Motor neuron (in vitro differentiated cells): ENCODE data around the gene PRR23B. TPM values are rescaled to one million over a fixed set of nuclear protein-coding genes. Genes with fewer than 3 reads are reported as not detected.
A peak's percentile ranks its signal among the peaks of the same experiment; 100 is the strongest.

Experiments
- ATAC-seq, 8 experiments: fragments of 200-7000 bp; cut with Tn5 transposase; replicated peaks in 6 of 8; 2 replicates each; pipeline ENCODE4 v1.8.0; 2021; ENCODE audit warnings: mild to moderate bottlenecking in 8 of 8, moderate library complexity in 8 of 8
- H3K27ac ChIP-seq, 2 donors: fragments of 250-450 bp; sonication (Bioruptor Pico); 2 replicates each; pipeline ENCODE4 v1.9.0; 2021; ENCODE audit warnings: antibody characterized with exemption in 2 of 2, mild to moderate bottlenecking in 2 of 2, moderate library complexity in 1 of 2
- H3K4me1 ChIP-seq, 2 donors: fragments of 250-450 bp; sonication (Bioruptor Pico); replicated peaks in 1 of 2; 2 replicates each; pipeline ENCODE4 v1.6.1; 2021; ENCODE audit warnings: antibody characterized with exemption in 2 of 2, mild to moderate bottlenecking in 2 of 2, moderate library complexity in 1 of 2
- H3K4me3 ChIP-seq, 5 donors: fragments of 250-450 bp; sonication (Bioruptor Pico); 2 replicates each; pipeline ENCODE4 v1.9.0; 2021; ENCODE audit warnings: antibody characterized with exemption in 5 of 5, mild to moderate bottlenecking in 5 of 5, moderate library complexity in 4 of 5
- WGBS, 10 experiments: fragments of 450-650 bp; shearing (Covaris generic); methylation state at CpG; one replicate each; pipeline ENCODE4 v1.0.0; 2022; 5-methylcytosine and 5-hydroxymethylcytosine counted together
- in situ Hi-C, 9 experiments: fragments of 400-800 bp; cut with MboI; loops; one replicate each; pipeline ENCODE4 v1.15.0; 2021; ENCODE audit warnings: low sequenced_read_pairs in 9 of 9, low pct_unique_long_range_greater_than_20kb in 2 of 9; ENCODE audit not compliant: unreplicated experiment in 9 of 9
- total RNA-seq, 8 experiments: library from RNA; unstranded; fragments of 300-600 nt; gene quantifications; 2 replicates each; pipeline versions ENCODE4 v1.2.3 to v1.2.4, GENCODE V29; 2022

Gene PRR23B
- total RNA-seq, 8 experiments from 2014 or later = 0.14 to 0.71 (median 0.20) TPM; not detected in 5

GRCh38 chr3:139006051-139006716 lies 14.5 kb downstream of the PRR23B start, which contains the start of gene PRR23A:
Gene PRR23A, minus strand, starts transcription at chr3:139006268. Its CDS starts 0 bp downstream, at chr3:139006268.
- 96 to 97% methylated on average over 13 to 14 of the region's 60 CpGs; no CpG with 5 or more reads in 8 of the 10 experiments for WGBS, 10 experiments
- no peak for ATAC-seq
- Histone ChIP-seq H3K4me1 (no peaks in the 10 kb centered on the region), H3K27ac (no peak within 1 kb of the TSS), H3K4me3 (no peak within 1 kb of the TSS)
- in situ Hi-C loops = no loop called here

- no peak for ATAC-seq
Measured at GRCh38 chr3:139005356-139005993, 15.3 kb downstream of the PRR23B start.

GRCh38 chr3:138995706-138996105 lies 25.0 kb downstream of the PRR23B start:
- ATAC-seq = no peak
- Histone ChIP-seq H3K27ac (no peak overlapping the region), H3K4me1 (no peaks in the 10 kb centered on the region), H3K4me3 (no peak overlapping the region)
- in situ Hi-C loops = no loop called here
- 0 to 100% (median 49%) methylated on average over 1 of the region's 1 CpG; no CpG with 5 or more reads in 2 of the 10 experiments for WGBS, 10 experiments

More at GRCh38 chr3:139005356-139005993, 15.3 kb downstream of the PRR23B start:
- Histone ChIP-seq H3K4me1 (no peaks in the 10 kb centered on the region), H3K4me3 (no peak overlapping the region), H3K27ac (no peak overlapping the region)
- in situ Hi-C loops = no loop called here
- 93 to 100% (median 96%) methylated on average over 1 to 16 of the region's 45 CpGs; no CpG with 5 or more reads in 5 of the 10 experiments for WGBS, 10 experiments

- Histone ChIP-seq H3K4me3 (no peak overlapping the region), H3K27ac (no peak overlapping the region), H3K4me1 (peaks cover 2 to 8% of the 10 kb centered on the region in 2 donors)
- in situ Hi-C loops = loop anchor here in 1 of 9 experiments (10.0 kb wide), 1 partner anchor 52 kb away; no protein-coding TSS in a partner anchor
- 60 to 93% (median 86%) methylated on average over 1 to 2 of the region's 2 CpGs; no CpG with 5 or more reads in 6 of the 10 experiments for WGBS, 10 experiments
- no peak for ATAC-seq
Measured at GRCh38 chr3:138987181-138987580, 33.5 kb downstream of the PRR23B start.

- 0 to 17% (median 6%) methylated on average over 1 to 3 of the region's 4 CpGs; no CpG with 5 or more reads in 1 of the 10 experiments for WGBS, 10 experiments
- in situ Hi-C loops = loop anchor here in 1 of 9 experiments (10.0 kb wide), 1 partner anchor 51 kb away; no protein-coding TSS in a partner anchor
- peak in 3 of 8 experiments; percentile 24 to 57 (median 41) for ATAC-seq
- no peak overlapping the region for H3K27ac ChIP-seq
- no peak overlapping the region for H3K4me3 ChIP-seq
- peaks cover 2 to 8% of the 10 kb centered on the region in 2 donors for H3K4me1 ChIP-seq
Measured at GRCh38 chr3:138985932-138986331, 34.8 kb downstream of the PRR23B start.

- H3K4me1 ChIP-seq = peaks cover 2 to 8% of the 10 kb centered on the region in 2 donors
- ATAC-seq = no peak
- in situ Hi-C loops = loop anchor here in 1 of 9 experiments (10.0 kb wide), 1 partner anchor 50 kb away; no protein-coding TSS in a partner anchor
- H3K4me3 ChIP-seq = no peak overlapping the region
- WGBS, 10 experiments = 0 to 67% (median 50%) methylated on average over 1 to 3 of the region's 3 CpGs; no CpG with 5 or more reads in 6 of the 10 experiments
- no peak overlapping the region for H3K27ac ChIP-seq
Measured at GRCh38 chr3:138984816-138985215, 35.9 kb downstream of the PRR23B start.

GRCh38 chr3:138976047-138976446 lies 44.7 kb downstream of the PRR23B start:
- ATAC-seq = no peak
- no peak overlapping the region for H3K27ac ChIP-seq
- in situ Hi-C loops = no loop called here
- no peak overlapping the region for H3K4me3 ChIP-seq
- H3K4me1 ChIP-seq = no peaks in the 10 kb centered on the region

GRCh38 chr3:138975351-138975750 lies 45.4 kb downstream of the PRR23B start:
- in situ Hi-C loops = no loop called here
- Histone ChIP-seq H3K27ac (no peak overlapping the region), H3K4me1 (no peaks in the 10 kb centered on the region), H3K4me3 (no peak overlapping the region)
- ATAC-seq = no peak
- 80 to 100% (median 96%) methylated on average over 1 to 5 of the region's 8 CpGs; no CpG with 5 or more reads in 4 of the 10 experiments for WGBS, 10 experiments

GRCh38 chr3:138974462-138974861 lies 46.3 kb downstream of the PRR23B start:
- H3K4me3 ChIP-seq = no peak overlapping the region
- in situ Hi-C loops = no loop called here
- ATAC-seq = no peak
- H3K4me1 ChIP-seq = no peaks in the 10 kb centered on the region
- 75 to 100% (median 89%) methylated on average over 3 to 5 of the region's 5 CpGs; no CpG with 5 or more reads in 6 of the 10 experiments for WGBS, 10 experiments
- no peak overlapping the region for H3K27ac ChIP-seq

- no peak overlapping the region for H3K27ac ChIP-seq
- no peak overlapping the region for H3K4me3 ChIP-seq
- H3K4me1 ChIP-seq = no peaks in the 10 kb centered on the region
- no peak for ATAC-seq
- WGBS, 10 experiments = 43 to 100% (median 75%) methylated on average over 1 to 3 of the region's 5 CpGs; no CpG with 5 or more reads in 6 of the 10 experiments
- in situ Hi-C loops = no loop called here
Measured at GRCh38 chr3:138972941-138973340, 47.8 kb downstream of the PRR23B start.

- in situ Hi-C loops = no loop called here
- H3K27ac ChIP-seq = no peak overlapping the region
- H3K4me3 ChIP-seq = no peak overlapping the region
- WGBS, 10 experiments = 71 to 100% methylated on average over 1 of the region's 6 CpGs; no CpG with 5 or more reads in 8 of the 10 experiments
- ATAC-seq = no peak
- H3K4me1 ChIP-seq = no peaks in the 10 kb centered on the region
Measured at GRCh38 chr3:138971766-138972320, 48.9 kb downstream of the PRR23B start.
